Esophagus muscularis mucosa (tissue), 4 donors: ENCODE data around the gene BTBD9. TPM values are rescaled to one million over a fixed set of nuclear protein-coding genes. Genes with fewer than 3 reads are reported as not detected.

ENCODE experiments used
- DNase-seq: peaks from one replicate; pipeline ENCODE4 v3.0.0-alpha.2; 2017; ENCODE audit errors: extremely low spot score
- H3K27ac ChIP-seq, 4 donors: fragments of 200-600 bp; sonication (generic); replicated peaks in 1 of 4; 1 replicate in 3 of 4; 2 replicates in 1 of 4; pipeline ENCODE4 v1.5.1; 2016 to 2019; ENCODE audit warnings: mild to moderate bottlenecking in 1 of 4
- H3K27me3 ChIP-seq, 4 donors: fragments of 200-600 bp; sonication (generic); one replicate each; pipeline versions ENCODE4 v1.5.1 to v1.6.0; 2016 to 2019
- H3K36me3 ChIP-seq, 4 donors: fragments of 200-600 bp; sonication (generic); one replicate each; pipeline ENCODE4 v1.5.1; 2016 to 2019
- H3K4me1 ChIP-seq, 4 donors: fragments of 200-600 bp; sonication (generic); one replicate each; pipeline ENCODE4 v1.5.1; 2016 to 2019
- H3K4me3 ChIP-seq, 4 donors: fragments of 200-600 bp; sonication (generic); 1 replicate in 2 of 4; 2 replicates in 2 of 4; pipeline ENCODE4 v1.5.1; 2016 to 2019; ENCODE audit warnings: mild to moderate bottlenecking in 4 of 4, moderate library complexity in 1 of 4
- H3K9me3 ChIP-seq, 4 donors: fragments of 200-600 bp; sonication (generic); 1 replicate in 3 of 4; 2 replicates in 1 of 4; pipeline ENCODE4 v1.5.1; 2016 to 2019
- CTCF ChIP-seq, 3 experiments: fragments of 200-600 bp in 2 of 3; fragments of 450-650 bp in 1 of 3; sonication (generic) in 2 of 3; IDR thresholded peaks; one replicate each; pipeline ENCODE4 v1.5.1; 2017 to 2019; ENCODE audit warnings: antibody characterized with exemption in 3 of 3, mild to moderate bottlenecking in 2 of 3, moderate library complexity in 1 of 3
- EP300 ChIP-seq: sonication (generic); formaldehyde crosslinking; IDR thresholded peaks from one replicate; pipeline ENCODE4 v1.6.1; 2017; ENCODE audit warnings: antibody characterized with exemption
- POLR2A ChIP-seq: fragments of 450-650 bp; IDR thresholded peaks from one replicate; pipeline ENCODE4 v1.6.1; 2017; ENCODE audit warnings: antibody characterized with exemption, moderate library complexity, mild to moderate bottlenecking, low read depth
- POLR2AphosphoS5 ChIP-seq, 2 donors: sonication (generic); formaldehyde crosslinking; IDR thresholded peaks; one replicate each; pipeline ENCODE4 v1.6.1; 2017; ENCODE audit warnings: antibody characterized with exemption in 2 of 2
- WGBS: methylation state at CpG from one replicate; pipeline ENCODE4 v1.1.5; 2018; 5-methylcytosine and 5-hydroxymethylcytosine counted together
- intact Hi-C: fragments of 100-400 bp; cut with DNase I; formaldehyde crosslinking; loops from one replicate; pipeline ENCODE4 v1.15.1; 2023
- total RNA-seq, 4 donors: library from RNA; depleted of rRNA; stranded (reverse); fragments of >200 nt; gene quantifications; one replicate each; pipeline versions ENCODE4 v1.1.0 to v1.2.1, GENCODE V29; 2016

The BTBD9 gene
- total RNA-seq, 4 donors from 2014 or later: 9.4 to 14.1 (median 11.2) TPM

DNA sequence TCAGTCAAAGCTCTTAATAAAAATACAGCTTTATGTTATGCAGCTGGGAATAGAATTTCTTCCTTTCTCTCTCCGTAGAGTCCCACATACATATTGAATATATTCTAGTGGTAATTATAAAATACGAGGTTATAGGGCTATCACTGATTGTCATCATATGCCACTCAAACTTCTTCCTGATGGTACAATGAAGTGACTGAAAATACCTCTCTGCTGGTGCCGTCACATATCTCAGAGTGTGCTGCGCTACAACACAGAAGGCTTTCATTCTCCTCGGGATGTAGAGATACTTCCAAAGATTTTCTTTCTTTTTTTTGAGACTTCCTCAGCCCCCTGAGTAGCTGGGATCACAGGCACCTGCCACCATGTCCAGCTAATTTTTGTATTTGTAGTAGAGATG, 249.9 kb downstream of the BTBD9 start:
- DNase-seq: no peak
- Histone ChIP-seq H3K9me3 (no peaks in the 10 kb centered on the region), H3K36me3 (no peaks in the 10 kb centered on the region), H3K27ac (no peak overlapping the region), H3K4me3 (no peak overlapping the region), H3K4me1 (peaks cover 0 to 12% (median 0%) of the 10 kb centered on the region in 4 donors), H3K27me3 (no peaks in the 10 kb centered on the region)
- WGBS: 96% methylated on average over 5 of the region's 5 CpGs
- TF ChIP-seq EP300 (no peak), CTCF (IDR thresholded peaks at IDR 0.05) (no peak), POLR2A (no peak), POLR2AphosphoS5 (IDR thresholded peaks at IDR 0.05) (no peak)
- intact Hi-C loops: no loop called here

GRCh38 chr6:38387971-38388370, 251.8 kb downstream of the BTBD9 start:
- no peak overlapping the region for H3K4me3 ChIP-seq
- intact Hi-C loops: no loop called here
- TF ChIP-seq POLR2AphosphoS5 (IDR thresholded peaks at IDR 0.05) (peak in 1 of 2 donors; percentile 52), POLR2A (no peak)
- H3K27me3 ChIP-seq: no peaks in the 10 kb centered on the region
- H3K9me3 ChIP-seq: no peaks in the 10 kb centered on the region
- no peak for DNase-seq
- no peak overlapping the region for H3K27ac ChIP-seq
- peaks cover 0 to 12% (median 0%) of the 10 kb centered on the region in 4 donors for H3K4me1 ChIP-seq
- no peaks in the 10 kb centered on the region for H3K36me3 ChIP-seq

- DNase-seq: no peak
- Histone ChIP-seq H3K36me3 (no peaks in the 10 kb centered on the region), H3K27me3 (no peaks in the 10 kb centered on the region), H3K4me3 (no peak overlapping the region), H3K4me1 (peaks cover 0 to 12% (median 0%) of the 10 kb centered on the region in 4 donors), H3K9me3 (no peaks in the 10 kb centered on the region), H3K27ac (no peak overlapping the region)
- TF ChIP-seq POLR2A: no peak
- no peak for TF ChIP-seq POLR2AphosphoS5 (IDR thresholded peaks at IDR 0.05)
- no peak for TF ChIP-seq CTCF (IDR thresholded peaks at IDR 0.05)
- no peak for TF ChIP-seq EP300
- intact Hi-C loops: no loop called here
- whole genome bisulfite sequencing: 98% methylated on average over 2 of the region's 2 CpGs
These were observed 252.3 kb downstream of the BTBD9 start for GRCh38 chr6:38387461-38387860.

- intact Hi-C loops: no loop called here
- no peak overlapping the region for H3K4me3 ChIP-seq
- WGBS: 88% methylated on average over 7 of the region's 7 CpGs
- no peaks in the 10 kb centered on the region for H3K36me3 ChIP-seq
- DNase-seq: no peak
- no peaks in the 10 kb centered on the region for H3K4me1 ChIP-seq
- no peak overlapping the region for H3K27ac ChIP-seq
- no peaks in the 10 kb centered on the region for H3K9me3 ChIP-seq
- no peaks in the 10 kb centered on the region for H3K27me3 ChIP-seq
- TF ChIP-seq POLR2A (no peak), CTCF (IDR thresholded peaks at IDR 0.05) (no peak), EP300 (no peak)
These were observed 260.9 kb downstream of the BTBD9 start for GRCh38 chr6:38378801-38379200.

- Histone ChIP-seq H3K27ac (no peak overlapping the region), H3K4me3 (no peak overlapping the region), H3K36me3 (no peaks in the 10 kb centered on the region), H3K27me3 (no peaks in the 10 kb centered on the region), H3K4me1 (peaks cover 0 to 10% (median 8%) of the 10 kb centered on the region in 4 donors), H3K9me3 (no peaks in the 10 kb centered on the region)
- TF ChIP-seq POLR2AphosphoS5 (IDR thresholded peaks at IDR 0.05) (no peak), POLR2A (no peak), EP300 (no peak), CTCF (IDR thresholded peaks at IDR 0.05) (no peak)
- no peak for DNase-seq
- WGBS: 90% methylated on average over 2 of the region's 2 CpGs
- intact Hi-C loops: no loop called here
These were observed 263.8 kb downstream of the BTBD9 start for GRCh38 chr6:38375937-38376336.
